Effector memory CD4-positive, alpha-beta T cell (primary cell): Measurements from ENCODE around the gene TNS2.

Experiments
- DNase-seq, 3 donors: peaks; one replicate each; pipeline ENCODE4 v3.0.0-alpha.2; 2020
- H3K27ac ChIP-seq: 2 replicates; pipeline ENCODE4 v1.7.0; 2013; ENCODE audit warnings: mild to moderate bottlenecking, low read length, moderate library complexity; ENCODE audit not compliant: insufficient read depth, poor library complexity, severe bottlenecking
- H3K27me3 ChIP-seq: replicated peaks from 2 replicates; pipeline ENCODE4 v1.7.0; 2013; ENCODE audit warnings: mild to moderate bottlenecking, low read length; ENCODE audit not compliant: insufficient read depth, control insufficient read depth, poor library complexity, severe bottlenecking
- H3K36me3 ChIP-seq: 2 replicates; pipeline ENCODE4 v1.7.0; 2013; ENCODE audit warnings: mild to moderate bottlenecking, low read length, moderate library complexity; ENCODE audit not compliant: control insufficient read depth, insufficient read depth
- H3K4me1 ChIP-seq: 2 replicates; pipeline ENCODE4 v1.7.0; 2013; ENCODE audit warnings: low read length, mild to moderate bottlenecking; ENCODE audit not compliant: control insufficient read depth, insufficient read depth, poor library complexity, severe bottlenecking
- H3K4me3 ChIP-seq: 2 replicates; pipeline ENCODE4 v1.7.0; 2013; ENCODE audit warnings: low read length, low read depth, mild to moderate bottlenecking; ENCODE audit not compliant: insufficient read depth, poor library complexity, severe bottlenecking
- H3K9me3 ChIP-seq: 2 replicates; pipeline ENCODE4 v1.7.0; 2013; ENCODE audit warnings: mild to moderate bottlenecking, low read length, moderate library complexity; ENCODE audit not compliant: control insufficient read depth

The TNS2 gene

GRCh38 chr12:53042607-53043454 lies 7.0 kb upstream of the TNS2 start:
- H3K27me3 ChIP-seq = no peaks in the 10 kb centered on the region
- H3K4me3 ChIP-seq = no peak overlapping the region
- peaks cover 8% of the 10 kb centered on the region for H3K4me1 ChIP-seq
- H3K27ac ChIP-seq = no peak overlapping the region
- no peaks in the 10 kb centered on the region for H3K9me3 ChIP-seq
- DNase-seq = no peak
- H3K36me3 ChIP-seq = peaks cover 15% of the 10 kb centered on the region

DNA sequence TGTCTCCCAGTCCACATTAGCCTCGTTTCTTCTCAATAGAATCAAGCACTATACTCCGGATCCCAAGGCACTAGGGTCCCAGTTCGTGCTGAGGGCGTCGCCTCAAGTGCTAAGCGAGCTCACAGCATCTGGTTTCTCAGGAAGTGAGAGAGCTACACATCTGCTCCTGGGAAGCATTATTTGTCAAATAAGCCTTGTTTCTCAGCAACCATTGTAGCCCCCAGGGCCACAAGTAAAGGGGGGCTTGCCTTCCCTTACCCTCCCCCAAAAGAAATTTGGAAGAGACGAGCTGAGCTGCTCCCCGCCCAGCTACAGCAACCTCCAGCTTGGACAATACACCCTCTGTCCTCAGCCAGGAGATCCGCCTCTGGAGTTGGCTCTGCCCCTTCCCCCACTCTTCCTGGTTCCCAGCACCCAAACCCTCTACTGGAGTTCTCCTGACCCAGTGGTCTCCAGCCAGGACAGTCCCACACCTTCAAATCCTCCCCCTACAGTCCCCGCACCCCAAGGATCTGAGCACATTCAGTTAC lies 5.7 kb upstream of the TNS2 start:
- no peak for DNase-seq
- Histone ChIP-seq H3K36me3 (peaks cover 9% of the 10 kb centered on the region), H3K27ac (no peak overlapping the region), H3K27me3 (no peaks in the 10 kb centered on the region), H3K4me1 (peaks cover 6% of the 10 kb centered on the region), H3K9me3 (no peaks in the 10 kb centered on the region), H3K4me3 (no peak overlapping the region)

GRCh38 chr12:53044896-53045695 lies 4.8 kb upstream of the TNS2 start:
- Histone ChIP-seq H3K27me3 (no peaks in the 10 kb centered on the region), H3K9me3 (no peaks in the 10 kb centered on the region), H3K27ac (no peak overlapping the region), H3K4me3 (no peak overlapping the region), H3K36me3 (no peaks in the 10 kb centered on the region), H3K4me1 (peaks cover 6% of the 10 kb centered on the region)
- no peak for DNase-seq

- H3K27ac ChIP-seq = no peak overlapping the region
- no peak overlapping the region for H3K4me3 ChIP-seq
- no peaks in the 10 kb centered on the region for H3K36me3 ChIP-seq
- H3K4me1 ChIP-seq = peaks cover 6% of the 10 kb centered on the region
- no peaks in the 10 kb centered on the region for H3K9me3 ChIP-seq
- no peak for DNase-seq
- H3K27me3 ChIP-seq = no peaks in the 10 kb centered on the region
These were observed 4.2 kb upstream of the TNS2 start for GRCh38 chr12:53045696-53046045.

DNA sequence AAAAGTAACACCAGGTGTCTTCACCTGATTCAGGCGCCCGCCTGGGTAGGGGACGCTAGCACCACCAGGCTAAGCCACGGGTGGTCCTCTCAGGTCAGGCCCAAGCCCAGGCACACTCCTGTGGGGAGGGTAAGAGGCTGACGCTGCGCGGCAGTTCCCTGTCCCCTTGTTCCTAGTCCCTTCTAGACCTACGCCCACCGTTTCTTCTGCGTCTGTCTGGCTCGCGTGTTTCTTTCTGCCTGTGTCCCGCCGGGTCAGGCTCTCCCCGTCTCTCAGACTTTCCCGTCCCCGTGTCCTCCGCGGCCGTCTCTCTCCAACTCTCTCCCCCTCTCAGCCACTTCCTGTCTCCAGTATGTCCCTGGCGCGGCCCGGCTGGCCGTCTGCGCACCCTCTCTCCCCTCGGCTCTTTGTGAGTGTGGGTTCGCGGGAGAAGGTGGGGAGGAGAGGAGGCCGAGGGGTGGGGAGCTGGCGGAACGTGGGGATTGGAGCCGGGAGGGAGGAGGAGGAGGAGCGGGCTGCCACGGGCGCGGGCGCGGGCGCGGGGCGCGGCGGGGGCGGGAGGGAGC lies 3.1 kb upstream of the TNS2 start:
- H3K27ac ChIP-seq = peak overlapping the region; percentile 75
- no peaks in the 10 kb centered on the region for H3K27me3 ChIP-seq
- H3K4me1 ChIP-seq = peaks cover 6% of the 10 kb centered on the region
- H3K36me3 ChIP-seq = no peaks in the 10 kb centered on the region
- H3K4me3 ChIP-seq = peak overlapping the region; percentile 85
- peak in 2 of 3 donors; percentile 49 to 51 for DNase-seq
- no peaks in the 10 kb centered on the region for H3K9me3 ChIP-seq

- peaks cover 6% of the 10 kb centered on the region for H3K4me1 ChIP-seq
- H3K36me3 ChIP-seq = no peaks in the 10 kb centered on the region
- no peaks in the 10 kb centered on the region for H3K9me3 ChIP-seq
- peak overlapping the region; percentile 75 for H3K27ac ChIP-seq
- H3K4me3 ChIP-seq = peak overlapping the region; percentile 13
- no peaks in the 10 kb centered on the region for H3K27me3 ChIP-seq
- peak; percentile 62 to 67 (median 63) for DNase-seq
These were observed 2.4 kb upstream of the TNS2 start for GRCh38 chr12:53047221-53048032.

GRCh38 chr12:53048033-53048779 lies 1.7 kb upstream of the TNS2 start:
- Histone ChIP-seq H3K27ac (peak overlapping the region; percentile 70), H3K27me3 (no peaks in the 10 kb centered on the region), H3K4me1 (peaks cover 6% of the 10 kb centered on the region), H3K36me3 (no peaks in the 10 kb centered on the region), H3K4me3 (peak overlapping the region; percentile 13), H3K9me3 (no peaks in the 10 kb centered on the region)
- no peak for DNase-seq

GRCh38 chr12:53048780-53049401 lies 974 bp upstream of the TNS2 start:
- Histone ChIP-seq H3K4me3 (no peak overlapping the region), H3K27ac (no peak overlapping the region)

More at GRCh38 chr12:53048780-53049401, 974 bp upstream of the TNS2 start:
- no peaks in the 10 kb centered on the region for H3K27me3 ChIP-seq
- DNase-seq = no peak
- H3K9me3 ChIP-seq = no peaks in the 10 kb centered on the region
- no peaks in the 10 kb centered on the region for H3K36me3 ChIP-seq
- H3K4me1 ChIP-seq = peaks cover 10% of the 10 kb centered on the region
